GM19193 (cell line): ENCODE results near the gene NPEPL1.

Experiments
- POLR2A ChIP-seq: IDR thresholded peaks from 4 replicates; pipeline ENCODE4 v1.6.1; 2011; ENCODE audit not compliant: insufficient read depth, insufficient read length; ENCODE audit errors: extremely low read depth

The NPEPL1 gene

GRCh38 chr20:58760856-58761255 is 68.3 kb downstream of the NPEPL1 start:
- no peak for TF ChIP-seq POLR2A

DNA sequence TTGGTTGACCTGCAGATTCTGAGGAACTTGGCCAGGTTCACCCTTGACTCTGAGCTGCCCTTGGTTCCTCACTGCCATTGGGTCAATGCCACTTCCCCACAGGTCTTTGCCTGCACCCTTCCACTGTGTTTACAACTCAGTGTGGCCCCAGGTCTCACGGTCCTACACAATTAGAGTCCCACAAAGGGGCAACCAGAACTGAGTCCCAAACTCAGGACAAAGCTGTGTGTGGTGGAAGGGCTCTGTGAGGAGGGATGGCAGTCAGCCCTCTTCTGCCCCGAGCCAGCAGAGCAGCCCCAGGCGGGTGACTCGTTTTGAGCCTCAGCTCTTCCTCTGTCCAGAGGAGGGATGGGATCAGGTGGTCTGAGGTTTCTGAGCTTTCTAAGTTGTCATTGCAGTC is 69.5 kb downstream of the NPEPL1 start:
- no peak for TF ChIP-seq POLR2A

- no peak for TF ChIP-seq POLR2A
These were observed 70.5 kb downstream of the NPEPL1 start for GRCh38 chr20:58763076-58763475.
